T-helper 1 cell treated with Interleukin-12 subunit alpha and Interleukin-12 subunit beta and Interleukin-4 antibody, amounts not matched to agents 30 μg/mL and 1 μg/mL, for 36 hours (primary cell): ENCODE measurements around the gene PDS5B.
A peak's percentile ranks its signal among the peaks of the same experiment; 100 is the strongest.
"Not testable (repeated sequence)": the region's sequence is repeated elsewhere in the genome, so short reads cannot be mapped to it uniquely, and the experiment has no call there.

Source experiments
- H3K27ac Mint-ChIP-seq: one replicate; pipeline ENCODE4 v1.8.0; 2021; ENCODE audit warnings: mild to moderate bottlenecking, mixed read lengths
- H3K27me3 Mint-ChIP-seq: one replicate; pipeline ENCODE4 v1.8.0; 2021; ENCODE audit warnings: low read depth, mixed read lengths
- H3K36me3 Mint-ChIP-seq: one replicate; pipeline ENCODE4 v1.8.0; 2021; ENCODE audit warnings: low read depth, mixed read lengths
- H3K4me1 Mint-ChIP-seq: one replicate; pipeline ENCODE4 v1.8.0; 2021; ENCODE audit warnings: low read depth, mixed read lengths
- H3K4me3 Mint-ChIP-seq: one replicate; pipeline ENCODE4 v1.8.0; 2021; ENCODE audit warnings: mild to moderate bottlenecking, moderate library complexity, mixed read lengths
- H3K9me3 Mint-ChIP-seq: one replicate; pipeline ENCODE4 v1.8.0; 2021; ENCODE audit warnings: mixed read lengths

Gene PDS5B, protein sequence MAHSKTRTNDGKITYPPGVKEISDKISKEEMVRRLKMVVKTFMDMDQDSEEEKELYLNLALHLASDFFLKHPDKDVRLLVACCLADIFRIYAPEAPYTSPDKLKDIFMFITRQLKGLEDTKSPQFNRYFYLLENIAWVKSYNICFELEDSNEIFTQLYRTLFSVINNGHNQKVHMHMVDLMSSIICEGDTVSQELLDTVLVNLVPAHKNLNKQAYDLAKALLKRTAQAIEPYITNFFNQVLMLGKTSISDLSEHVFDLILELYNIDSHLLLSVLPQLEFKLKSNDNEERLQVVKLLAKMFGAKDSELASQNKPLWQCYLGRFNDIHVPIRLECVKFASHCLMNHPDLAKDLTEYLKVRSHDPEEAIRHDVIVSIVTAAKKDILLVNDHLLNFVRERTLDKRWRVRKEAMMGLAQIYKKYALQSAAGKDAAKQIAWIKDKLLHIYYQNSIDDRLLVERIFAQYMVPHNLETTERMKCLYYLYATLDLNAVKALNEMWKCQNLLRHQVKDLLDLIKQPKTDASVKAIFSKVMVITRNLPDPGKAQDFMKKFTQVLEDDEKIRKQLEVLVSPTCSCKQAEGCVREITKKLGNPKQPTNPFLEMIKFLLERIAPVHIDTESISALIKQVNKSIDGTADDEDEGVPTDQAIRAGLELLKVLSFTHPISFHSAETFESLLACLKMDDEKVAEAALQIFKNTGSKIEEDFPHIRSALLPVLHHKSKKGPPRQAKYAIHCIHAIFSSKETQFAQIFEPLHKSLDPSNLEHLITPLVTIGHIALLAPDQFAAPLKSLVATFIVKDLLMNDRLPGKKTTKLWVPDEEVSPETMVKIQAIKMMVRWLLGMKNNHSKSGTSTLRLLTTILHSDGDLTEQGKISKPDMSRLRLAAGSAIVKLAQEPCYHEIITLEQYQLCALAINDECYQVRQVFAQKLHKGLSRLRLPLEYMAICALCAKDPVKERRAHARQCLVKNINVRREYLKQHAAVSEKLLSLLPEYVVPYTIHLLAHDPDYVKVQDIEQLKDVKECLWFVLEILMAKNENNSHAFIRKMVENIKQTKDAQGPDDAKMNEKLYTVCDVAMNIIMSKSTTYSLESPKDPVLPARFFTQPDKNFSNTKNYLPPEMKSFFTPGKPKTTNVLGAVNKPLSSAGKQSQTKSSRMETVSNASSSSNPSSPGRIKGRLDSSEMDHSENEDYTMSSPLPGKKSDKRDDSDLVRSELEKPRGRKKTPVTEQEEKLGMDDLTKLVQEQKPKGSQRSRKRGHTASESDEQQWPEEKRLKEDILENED (N-terminal part only)

DNA sequence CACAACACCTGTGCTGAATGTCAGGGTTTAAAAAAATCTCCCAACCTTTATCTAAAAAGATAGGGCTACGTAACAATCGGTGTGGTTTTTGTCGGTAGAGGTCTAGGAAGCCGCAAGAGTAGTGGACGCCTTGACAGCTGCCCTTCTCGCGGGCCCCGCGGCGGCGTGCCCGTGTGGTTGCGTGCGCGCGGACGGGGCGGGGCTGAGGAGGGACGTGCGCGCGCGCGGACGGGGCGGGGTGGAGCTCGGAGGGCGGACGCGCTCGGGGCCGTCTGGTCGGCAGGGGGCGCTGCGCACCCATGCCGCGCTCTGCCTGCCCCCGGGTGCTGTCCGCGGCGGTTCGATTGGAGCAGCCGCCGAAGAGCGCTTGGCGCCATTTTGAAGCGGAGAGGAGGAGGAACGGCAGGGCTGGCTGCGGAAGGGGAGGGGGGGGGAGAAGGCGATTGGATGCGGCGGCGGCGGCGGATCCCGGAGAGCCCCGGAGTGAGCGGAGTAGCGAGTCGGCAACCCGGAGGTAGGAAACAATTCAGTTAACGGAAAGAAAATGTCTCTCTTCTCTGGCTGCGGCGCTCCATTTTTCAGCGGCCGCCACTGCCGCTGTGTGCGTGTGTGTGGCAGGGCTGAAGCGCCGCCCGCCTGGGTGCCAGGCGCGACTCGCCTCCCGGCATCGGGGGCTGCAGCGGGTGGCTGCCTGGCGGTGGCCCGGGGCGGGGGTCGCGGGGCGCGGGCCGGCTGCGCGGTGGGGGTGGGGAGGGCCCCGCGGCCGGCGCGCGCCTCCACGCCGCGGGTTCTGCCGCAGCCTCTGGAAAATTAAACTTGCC lies at the start of gene PDS5B:
PDS5B (plus strand) TSS at position 373 of the 821 bp plus-strand sequence. CDS start 62,321 bp downstream, outside the sequence.
- H3K4me3 Mint-ChIP-seq, result peak within 1 kb of the TSS; percentile 93
- H3K9me3 Mint-ChIP-seq, result no peaks in the 10 kb centered on the region
- H3K4me1 Mint-ChIP-seq, result peaks cover 33% of the 10 kb centered on the region
- peak within 1 kb of the TSS; percentile 89 for H3K27ac Mint-ChIP-seq
- peaks cover 24% of the 10 kb centered on the region for H3K27me3 Mint-ChIP-seq
- H3K36me3 Mint-ChIP-seq, result no peaks in the 10 kb centered on the region

DNA sequence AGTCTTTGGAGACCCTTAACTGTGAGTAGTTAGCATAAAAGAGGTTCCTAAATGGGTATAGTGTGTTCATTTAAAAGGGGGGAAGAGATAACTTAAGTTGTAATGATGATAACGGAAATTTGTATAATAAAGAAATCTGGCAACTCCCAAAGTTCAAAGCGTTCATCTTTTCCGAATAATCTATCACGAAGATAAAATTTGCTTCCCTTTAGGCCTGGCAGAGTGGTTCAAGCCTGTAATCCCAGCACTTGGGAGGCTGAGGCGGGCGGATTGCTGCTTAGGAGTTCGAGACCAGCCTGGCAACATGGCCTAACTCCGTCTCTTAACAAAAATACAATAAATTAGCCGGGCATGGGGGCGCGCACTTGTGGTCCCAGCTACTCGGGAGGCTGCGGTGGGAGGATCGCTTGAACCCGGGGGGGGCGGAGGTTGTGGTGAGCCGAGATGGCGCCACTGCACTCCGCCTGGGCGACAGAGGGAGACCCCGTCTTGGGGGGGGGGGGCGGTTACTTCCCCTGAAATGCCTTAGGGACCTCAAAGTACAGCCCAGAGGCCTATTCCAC lies 48.6 kb upstream of the PDS5B start:
- peak overlapping the region; percentile 99 for H3K27ac Mint-ChIP-seq
- H3K4me1 Mint-ChIP-seq, result peaks cover 37% of the 10 kb centered on the region
- peak overlapping the region; percentile 96 for H3K4me3 Mint-ChIP-seq
- no peaks in the 10 kb centered on the region for H3K27me3 Mint-ChIP-seq
- peaks cover 36% of the 10 kb centered on the region for H3K36me3 Mint-ChIP-seq
- no peaks in the 10 kb centered on the region for H3K9me3 Mint-ChIP-seq

DNA sequence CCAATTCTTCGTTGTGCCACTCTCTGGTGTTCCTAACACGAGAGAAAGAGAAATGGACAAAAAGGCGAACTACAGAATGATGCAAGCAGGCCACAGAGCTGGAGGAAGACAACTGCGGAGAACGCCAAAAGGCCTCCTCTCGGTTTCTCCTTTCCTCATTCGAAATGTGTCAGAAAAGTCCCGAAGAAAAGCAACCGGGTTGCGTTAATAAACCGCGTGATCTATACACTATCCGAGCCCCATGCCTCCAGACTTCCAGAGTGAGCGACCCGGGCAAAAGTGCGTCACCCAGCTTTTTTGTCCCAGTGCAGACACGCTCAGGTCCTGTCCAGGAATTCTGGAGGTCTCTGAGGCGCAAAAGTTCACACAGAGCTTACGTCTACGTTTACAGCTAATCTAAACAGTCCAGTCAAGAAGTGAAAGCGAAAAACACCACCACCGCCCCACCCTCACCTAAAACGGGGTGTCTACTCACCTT lies 48.1 kb upstream of the PDS5B start:
- no peaks in the 10 kb centered on the region for H3K27me3 Mint-ChIP-seq
- peaks cover 37% of the 10 kb centered on the region for H3K4me1 Mint-ChIP-seq
- H3K36me3 Mint-ChIP-seq, result peaks cover 35% of the 10 kb centered on the region
- H3K27ac Mint-ChIP-seq, result peak overlapping the region; percentile 99
- peak overlapping the region; percentile 96 for H3K4me3 Mint-ChIP-seq
- H3K9me3 Mint-ChIP-seq, result no peaks in the 10 kb centered on the region

DNA sequence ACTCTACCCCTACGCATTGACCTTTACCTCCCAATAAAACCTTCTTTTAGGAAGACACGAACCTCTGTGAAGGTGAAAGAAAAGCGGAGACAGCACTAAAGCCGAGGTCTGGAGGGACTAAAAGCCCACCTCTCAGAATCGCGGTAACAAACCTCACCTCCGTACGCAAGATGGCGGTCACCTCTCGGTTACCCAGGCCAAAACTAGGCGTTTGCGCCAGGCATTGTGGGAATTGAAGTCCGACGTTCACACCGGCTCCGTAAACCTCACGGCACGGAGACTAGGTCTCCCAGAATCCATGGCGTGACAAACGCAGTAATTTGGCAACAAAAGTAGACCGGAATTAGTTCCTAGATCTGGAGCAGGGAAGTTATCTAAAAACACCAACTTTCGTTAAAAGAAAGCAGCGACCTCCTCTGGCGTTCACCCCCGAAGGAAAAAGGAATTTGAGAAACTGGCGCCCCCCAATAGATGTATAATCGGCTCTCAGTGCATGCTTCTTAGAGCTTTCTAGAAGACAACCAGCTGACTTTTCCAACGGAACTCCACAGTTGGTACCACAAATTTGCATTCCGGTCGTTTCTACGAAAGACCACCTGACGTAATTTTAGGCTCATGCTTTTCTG lies 47.5 kb upstream of the PDS5B start, which contains the start of gene N4BP2L2:
N4BP2L2 (minus strand) TSS at position 175 of the 626 bp plus-strand sequence. CDS start 1,768 bp downstream, outside the sequence.
- Mint-ChIP-seq H3K27me3 (no peaks in the 10 kb centered on the region), H3K36me3 (peaks cover 32% of the 10 kb centered on the region), H3K4me1 (peaks cover 33% of the 10 kb centered on the region)

DNA sequence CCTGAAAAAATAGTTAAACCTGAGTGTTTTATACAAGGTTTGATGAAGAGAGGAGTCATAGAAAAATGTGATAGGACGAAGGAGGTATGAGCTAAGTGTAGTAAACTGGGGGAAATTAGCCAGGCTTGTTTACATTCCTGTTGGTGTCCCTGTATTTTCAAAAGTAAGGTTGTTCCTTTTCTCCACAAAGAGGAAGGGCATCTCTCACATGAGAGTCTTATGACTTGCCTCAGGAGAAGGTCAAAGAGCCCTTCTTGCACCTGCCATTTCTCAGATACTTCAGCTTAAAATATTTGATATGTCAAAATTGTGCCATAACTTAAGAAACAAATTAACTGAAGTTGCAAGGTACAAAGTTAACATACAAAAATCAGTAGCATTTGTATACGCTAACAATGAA lies 44.0 kb upstream of the PDS5B start:
- Mint-ChIP-seq H3K27ac (no peak overlapping the region), H3K4me3 (no peak overlapping the region), H3K9me3 (no peaks in the 10 kb centered on the region), H3K27me3 (no peaks in the 10 kb centered on the region), H3K36me3 (peaks cover 7% of the 10 kb centered on the region), H3K4me1 (peaks cover 9% of the 10 kb centered on the region)

More for the DNA sequence above, 47.5 kb upstream of the PDS5B start, which contains the start of gene N4BP2L2:
- H3K4me3 Mint-ChIP-seq, result peak within 1 kb of the TSS; percentile 96
- H3K27ac Mint-ChIP-seq, result peak within 1 kb of the TSS; percentile 99
- H3K9me3 Mint-ChIP-seq, result no peaks in the 10 kb centered on the region

DNA sequence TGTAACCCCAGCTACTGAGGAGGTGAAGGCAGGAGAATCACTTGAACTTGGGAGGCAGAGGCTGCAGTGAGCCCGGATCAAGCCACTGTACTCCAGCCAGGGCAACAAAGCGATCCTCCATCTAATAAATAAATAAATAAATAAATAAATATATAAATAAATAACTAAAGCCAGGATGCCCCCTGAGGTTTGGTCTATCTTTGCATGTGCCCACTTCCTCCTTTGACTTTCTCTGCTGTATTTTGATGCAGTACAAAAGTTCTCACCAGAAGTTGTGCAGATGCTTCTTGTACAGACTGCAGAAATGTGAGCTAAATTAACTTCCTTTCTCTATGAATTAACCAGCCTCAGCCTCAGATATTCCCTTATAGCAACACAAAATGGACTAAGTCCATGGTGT lies 41.2 kb upstream of the PDS5B start:
- H3K27me3 Mint-ChIP-seq, result no peaks in the 10 kb centered on the region
- no peaks in the 10 kb centered on the region for H3K9me3 Mint-ChIP-seq
- H3K4me1 Mint-ChIP-seq, result no peaks in the 10 kb centered on the region
- no peaks in the 10 kb centered on the region for H3K36me3 Mint-ChIP-seq
- H3K4me3 Mint-ChIP-seq, result no peak overlapping the region
- H3K27ac Mint-ChIP-seq, result no peak overlapping the region

DNA sequence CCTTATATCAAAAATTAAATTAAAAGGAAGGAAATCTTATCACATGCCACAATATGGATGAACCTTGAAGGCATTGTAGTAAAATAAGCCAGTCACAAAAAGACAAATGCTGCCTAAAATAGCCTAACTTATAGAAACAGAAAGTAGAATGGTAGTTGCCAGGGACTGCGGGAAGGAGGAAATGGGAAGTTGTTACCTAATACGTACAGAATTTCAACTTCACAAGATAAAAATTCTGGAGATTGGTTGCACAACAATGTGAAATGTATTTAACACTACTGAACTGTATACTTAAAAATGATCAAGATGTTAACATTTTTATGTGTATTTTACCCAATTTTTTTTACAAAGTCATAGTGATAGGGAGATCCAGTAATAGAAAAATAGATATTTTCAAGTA lies 37.4 kb upstream of the PDS5B start:
- Mint-ChIP-seq H3K27me3 (no peaks in the 10 kb centered on the region), H3K4me3 (no peak overlapping the region), H3K4me1 (no peaks in the 10 kb centered on the region), H3K9me3 (no peaks in the 10 kb centered on the region), H3K36me3 (no peaks in the 10 kb centered on the region), H3K27ac (no peak overlapping the region)

DNA sequence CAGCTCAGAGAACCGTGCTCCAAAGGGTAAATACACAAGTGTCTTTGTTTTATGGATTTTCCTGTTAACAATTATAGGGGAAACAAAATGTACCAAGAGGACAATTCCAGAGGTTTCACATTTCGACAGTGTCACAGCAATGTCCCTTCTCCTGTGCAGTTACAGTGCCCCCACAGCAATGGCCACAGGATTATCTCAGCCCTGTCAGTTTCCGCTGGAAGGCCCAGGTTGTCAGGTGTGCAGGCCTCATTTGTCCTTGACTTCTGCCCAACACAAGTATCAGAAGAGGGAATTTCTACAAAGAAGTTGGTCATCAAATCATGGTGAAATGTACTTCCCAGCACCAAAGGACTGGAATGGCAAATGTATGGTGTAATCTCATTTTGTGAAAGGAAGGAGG lies 36.5 kb upstream of the PDS5B start:
- H3K4me3 Mint-ChIP-seq, result no peak overlapping the region
- H3K9me3 Mint-ChIP-seq, result no peaks in the 10 kb centered on the region
- no peaks in the 10 kb centered on the region for H3K27me3 Mint-ChIP-seq
- no peaks in the 10 kb centered on the region for H3K36me3 Mint-ChIP-seq
- no peaks in the 10 kb centered on the region for H3K4me1 Mint-ChIP-seq
- H3K27ac Mint-ChIP-seq, result no peak overlapping the region

DNA sequence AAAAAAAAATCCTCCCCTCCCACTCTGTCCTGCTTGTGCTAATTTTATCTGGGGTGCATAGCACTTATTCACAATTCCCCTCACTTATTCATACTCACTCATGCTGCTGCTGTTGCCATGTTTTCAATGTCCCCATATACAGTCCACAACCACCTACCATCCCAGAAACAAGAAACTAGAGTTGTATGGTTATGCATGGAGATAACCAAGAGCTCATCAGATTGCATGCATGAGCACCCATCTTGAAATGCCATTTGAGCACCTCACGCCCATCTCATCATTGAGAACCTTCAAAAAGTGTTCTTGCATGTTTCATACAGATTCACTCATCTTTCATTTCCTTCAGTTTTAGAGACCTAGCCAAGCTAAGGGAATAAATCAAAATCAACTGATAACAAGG lies 32.5 kb upstream of the PDS5B start:
- H3K9me3 Mint-ChIP-seq, result no peaks in the 10 kb centered on the region
- H3K27me3 Mint-ChIP-seq, result peaks cover 5% of the 10 kb centered on the region
- no peak overlapping the region for H3K4me3 Mint-ChIP-seq
- no peak overlapping the region for H3K27ac Mint-ChIP-seq
- no peaks in the 10 kb centered on the region for H3K36me3 Mint-ChIP-seq
- H3K4me1 Mint-ChIP-seq, result no peaks in the 10 kb centered on the region

DNA sequence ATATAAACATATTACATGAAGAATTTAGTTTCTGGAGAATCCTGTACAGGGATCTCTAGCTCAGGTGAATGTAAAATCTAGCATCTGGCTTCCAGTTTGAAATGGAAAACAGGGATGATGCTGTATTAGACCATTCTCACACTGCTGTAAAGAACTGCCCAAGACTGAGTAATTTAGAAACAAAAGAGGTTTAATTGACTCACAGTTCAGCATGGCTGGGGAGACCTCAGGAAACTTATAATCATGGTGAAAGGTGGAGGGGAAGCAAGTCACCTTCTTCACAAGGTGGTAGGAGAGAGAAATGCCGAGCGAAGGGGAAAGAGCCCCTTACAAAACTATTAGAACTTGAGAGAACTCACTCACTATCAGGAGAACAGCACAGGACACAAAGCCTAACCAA lies 30.6 kb upstream of the PDS5B start:
- Mint-ChIP-seq H3K27me3 (peaks cover 5% of the 10 kb centered on the region), H3K4me1 (no peaks in the 10 kb centered on the region), H3K9me3 (peaks cover 3% of the 10 kb centered on the region), H3K27ac (no peak overlapping the region), H3K4me3 (no peak overlapping the region), H3K36me3 (no peaks in the 10 kb centered on the region)

DNA sequence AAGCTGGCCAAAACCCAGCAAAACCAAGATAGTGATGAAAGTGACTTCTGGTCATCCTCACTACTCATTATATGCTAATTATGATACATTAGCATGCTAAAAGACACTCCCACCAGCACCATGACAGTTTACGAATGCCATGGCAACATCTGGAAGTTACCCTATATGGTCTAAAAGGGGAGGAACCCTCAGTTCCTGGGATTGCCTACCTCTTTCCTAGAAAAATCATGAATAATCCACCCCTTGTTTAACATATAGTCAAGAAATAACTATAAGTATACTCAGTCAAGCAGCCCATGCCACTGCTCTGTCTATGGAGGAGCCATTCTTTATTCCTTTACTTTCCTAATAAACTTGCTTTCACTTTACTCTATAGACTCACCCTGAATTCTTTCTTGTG lies 25.4 kb upstream of the PDS5B start:
- H3K9me3 Mint-ChIP-seq, result peaks cover 17% of the 10 kb centered on the region
- not testable (repeated sequence) for H3K27ac Mint-ChIP-seq, H3K4me1 Mint-ChIP-seq, H3K36me3 Mint-ChIP-seq, H3K27me3 Mint-ChIP-seq, H3K4me3 Mint-ChIP-seq

DNA sequence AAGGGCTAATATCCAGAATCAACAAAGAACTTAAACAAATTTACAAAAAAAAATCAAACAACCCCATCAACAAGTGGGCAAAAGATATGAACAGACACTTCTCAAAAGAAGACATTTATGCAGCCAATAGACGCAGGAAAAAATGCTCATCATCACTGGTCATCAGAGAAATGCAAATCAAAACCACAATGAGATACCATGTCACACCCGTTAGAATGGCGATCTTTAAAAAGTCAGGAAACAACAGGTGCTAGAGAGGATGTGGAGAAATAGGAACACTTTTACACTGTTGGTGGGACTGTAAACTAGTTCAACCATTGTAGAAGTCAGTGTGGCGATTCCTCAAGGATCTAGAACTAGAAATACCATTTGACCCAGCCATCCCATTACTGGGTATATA lies 10.6 kb upstream of the PDS5B start:
- H3K9me3 Mint-ChIP-seq, result peaks cover 23% of the 10 kb centered on the region
- H3K4me3 Mint-ChIP-seq, H3K27ac Mint-ChIP-seq, H3K36me3 Mint-ChIP-seq, H3K4me1 Mint-ChIP-seq, H3K27me3 Mint-ChIP-seq: not testable (repeated sequence)

DNA sequence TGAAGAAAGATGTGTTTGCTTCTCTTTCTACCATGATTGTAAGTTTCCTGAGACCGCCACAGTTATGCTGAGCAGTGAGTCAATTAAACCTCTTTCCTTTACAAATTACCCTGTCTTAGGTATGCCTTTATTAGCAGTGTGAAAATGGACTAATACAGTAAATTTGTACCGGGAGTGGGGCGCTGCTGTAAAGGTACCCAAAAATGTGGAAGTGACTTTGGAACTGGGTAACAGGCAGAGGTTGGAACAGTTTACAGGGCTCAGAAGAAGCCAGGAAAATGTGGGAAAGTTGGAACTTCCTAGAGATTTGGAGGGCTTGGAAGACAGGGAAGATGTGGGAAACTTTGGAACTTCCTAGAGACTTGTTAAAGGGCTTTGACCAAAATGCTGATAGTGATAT lies 9.2 kb upstream of the PDS5B start:
- H3K27me3 Mint-ChIP-seq, result peaks cover 3% of the 10 kb centered on the region

More for the DNA sequence above, 9.2 kb upstream of the PDS5B start:
- no peak overlapping the region for H3K27ac Mint-ChIP-seq
- H3K4me1 Mint-ChIP-seq, result no peaks in the 10 kb centered on the region
- H3K9me3 Mint-ChIP-seq, result peaks cover 23% of the 10 kb centered on the region
- peaks cover 6% of the 10 kb centered on the region for H3K36me3 Mint-ChIP-seq
- no peak overlapping the region for H3K4me3 Mint-ChIP-seq
